Stomach (tissue), 4 donors: ENCODE results near the gene A2M.

Source experiments
- CTCF ChIP-seq, 7 experiments: fragments of 450-650 bp in 4 of 7; fragments of 200-600 bp in 3 of 7; sonication (generic) in 3 of 7; IDR thresholded peaks; one replicate each; pipeline ENCODE4 v1.5.1; 2016 to 2019; ENCODE audit warnings: antibody characterized with exemption in 7 of 7, control low read depth in 2 of 7, mild to moderate bottlenecking in 1 of 7
- EP300 ChIP-seq: sonication (generic); formaldehyde crosslinking; IDR thresholded peaks from one replicate; pipeline ENCODE4 v1.6.1; 2017; ENCODE audit warnings: antibody characterized with exemption

- TF ChIP-seq CTCF (IDR thresholded peaks at IDR 0.05) (no peak), EP300 (no peak)
These were observed 75.1 kb downstream of the A2M start for GRCh38 chr12:9040484-9041186.
